GM23248 (cell line): ENCODE measurements around the gene WNT5B. TPM values are rescaled to one million over a fixed set of nuclear protein-coding genes. Genes with fewer than 3 reads are reported as not detected.

Experiments used
- DNase-seq: peaks from one replicate; pipeline ENCODE4 v3.0.0-alpha.2; 2015
- H2AFZ ChIP-seq: fragments of 200-600 bp; sonication (generic); 2 replicates; pipeline ENCODE4 v1.6.1; 2016; ENCODE audit warnings: antibody characterized with exemption
- H3F3A ChIP-seq: fragments of 200-600 bp; sonication (generic); 2 replicates; pipeline ENCODE4 v1.6.1; 2016; ENCODE audit warnings: mild to moderate bottlenecking, antibody characterized with exemption, mixed run types; ENCODE audit not compliant: insufficient read depth
- H3K27ac ChIP-seq: fragments of 200-600 bp; sonication (generic); 2 replicates; pipeline ENCODE4 v1.5.1; 2016; ENCODE audit warnings: mild to moderate bottlenecking
- H3K27me3 ChIP-seq: fragments of 200-600 bp; sonication (generic); replicated peaks from 2 replicates; pipeline ENCODE4 v1.6.1; 2016; ENCODE audit warnings: mild to moderate bottlenecking; ENCODE audit not compliant: insufficient read depth
- H3K36me3 ChIP-seq: fragments of 200-600 bp; sonication (generic); 2 replicates; pipeline ENCODE4 v1.6.1; 2016; ENCODE audit warnings: low read depth, mild to moderate bottlenecking
- H3K4me1 ChIP-seq: fragments of 200-600 bp; sonication (generic); 2 replicates; pipeline ENCODE4 v1.6.1; 2016; ENCODE audit warnings: mild to moderate bottlenecking; ENCODE audit not compliant: insufficient read depth
- H3K4me2 ChIP-seq: fragments of 200-600 bp; sonication (generic); one replicate; pipeline ENCODE4 v1.6.1; 2016; ENCODE audit warnings: mild to moderate bottlenecking; ENCODE audit not compliant: unreplicated experiment
- H3K4me3 ChIP-seq: fragments of 200-600 bp; sonication (generic); 2 replicates; pipeline ENCODE4 v1.5.1; 2016; ENCODE audit warnings: mild to moderate bottlenecking
- H3K79me2 ChIP-seq: fragments of 200-600 bp; sonication (generic); 2 replicates; pipeline ENCODE4 v1.6.1; 2016; ENCODE audit warnings: mild to moderate bottlenecking; ENCODE audit not compliant: insufficient read depth
- H3K9ac ChIP-seq: fragments of 200-600 bp; sonication (generic); 2 replicates; pipeline ENCODE4 v1.6.1; 2016; ENCODE audit warnings: mild to moderate bottlenecking
- H3K9me2 ChIP-seq: fragments of 200-600 bp; sonication (generic); 2 replicates; pipeline ENCODE4 v1.6.1; 2016; ENCODE audit warnings: mixed run types, mild to moderate bottlenecking, moderate library complexity; ENCODE audit not compliant: insufficient read depth
- H3K9me3 ChIP-seq: fragments of 200-600 bp; sonication (generic); one replicate; pipeline ENCODE4 v1.6.1; 2017; ENCODE audit warnings: low read depth
- H4K20me1 ChIP-seq: fragments of 200-600 bp; sonication (generic); 2 replicates; pipeline ENCODE4 v1.6.0; 2016; ENCODE audit not compliant: insufficient read depth
- EZH2 ChIP-seq: fragments of 200-600 bp; sonication (generic); IDR thresholded peaks from 2 replicates; pipeline ENCODE4 v1.6.1; 2018; ENCODE audit warnings: antibody characterized with exemption, mild to moderate bottlenecking; ENCODE audit not compliant: insufficient read depth, poor library complexity, severe bottlenecking
- EZH2phosphoT487 ChIP-seq: fragments of 200-600 bp; sonication (generic); IDR thresholded peaks from 2 replicates; pipeline ENCODE4 v1.6.1; 2018; ENCODE audit warnings: antibody characterized with exemption, moderate library complexity, mild to moderate bottlenecking, low read depth; ENCODE audit not compliant: insufficient read depth
- WGBS, 2 experiments: methylation state at CpG; one replicate each; pipeline ENCODE4 v1.1.6; 2015 to 2017; ENCODE audit warnings: low lambda C conversion rate in 2 of 2, low coverage in 1 of 2; ENCODE audit errors: missing lambda C conversion rate in 2 of 2; 5-methylcytosine and 5-hydroxymethylcytosine counted together
- in situ Hi-C: fragments of 300-500 bp; cut with MboI; formaldehyde crosslinking; loops from 2 replicates; pipeline ENCODE4 v1.15.0; 2020
- polyA plus RNA-seq: library from polyadenylated mRNA; unstranded; fragments of >200 nt; fragmentation: Nextera tagmentation; extraction: Ambion mirVana; gene quantifications from 2 replicates; pipeline ENCODE4 v1.2.1, GENCODE V29; 2016
- total RNA-seq: library from RNA; depleted of rRNA; stranded (reverse); fragments of >200 nt; shearing (Covaris generic); gene quantifications from 2 replicates; pipeline ENCODE4 v1.2.3, GENCODE V29; 2014

Gene WNT5B
- total and polyA plus RNA-seq, 2 experiments from 2014 or later: 50.1 to 505 TPM

- Histone ChIP-seq H3K4me1 (peaks cover 21% of the 10 kb centered on the region), H3K9ac (no peak overlapping the region), H3K27me3 (no peaks in the 10 kb centered on the region), H3K79me2 (peaks cover 52% of the 10 kb centered on the region), H4K20me1 (no peaks in the 10 kb centered on the region), H3K9me3 (no peaks in the 10 kb centered on the region), H3K9me2 (no peaks in the 10 kb centered on the region), H3K4me3 (no peak overlapping the region), H3K36me3 (peaks cover 48% of the 10 kb centered on the region), H3K4me2 (no peak overlapping the region), H3F3A (peaks cover 76% of the 10 kb centered on the region), H3K27ac (no peak overlapping the region), H2AFZ (no peak overlapping the region)
- in situ Hi-C loops: loop anchor here (10.0 to 25.0 kb wide), 2 partner anchors 283 to 935 kb away; no protein-coding TSS in a partner anchor
- no peak for DNase-seq
- no peak for TF ChIP-seq EZH2
- no peak for TF ChIP-seq EZH2phosphoT487
Measured at GRCh38 chr12:1651946-1652345, 22.9 kb downstream of the WNT5B start.

GRCh38 chr12:1655225-1655788 lies 26.3 kb downstream of the WNT5B start:
- H3K9ac ChIP-seq: no peak overlapping the region
- H3K27ac ChIP-seq: no peak overlapping the region
- peaks cover 21% of the 10 kb centered on the region; the same call in 1 of the 2 replicates for H3K36me3 ChIP-seq
- H3F3A ChIP-seq: peaks cover 80% of the 10 kb centered on the region
- 68 to 81% methylated on average over 6 of the region's 6 CpGs for WGBS, 2 experiments
- no peaks in the 10 kb centered on the region for H3K9me3 ChIP-seq
- in situ Hi-C loops: loop anchor here (10.0 to 25.0 kb wide), 2 partner anchors 279 to 932 kb away; no protein-coding TSS in a partner anchor
- no peaks in the 10 kb centered on the region for H4K20me1 ChIP-seq
- DNase-seq: peak; percentile 25
- peaks cover 6% of the 10 kb centered on the region for H3K4me1 ChIP-seq
- TF ChIP-seq EZH2: no peak
- TF ChIP-seq EZH2phosphoT487: no peak
- no peaks in the 10 kb centered on the region for H3K27me3 ChIP-seq
- no peak overlapping the region for H3K4me2 ChIP-seq
- H2AFZ ChIP-seq: no peak overlapping the region
- H3K79me2 ChIP-seq: peaks cover 19% of the 10 kb centered on the region
- no peaks in the 10 kb centered on the region for H3K9me2 ChIP-seq
- H3K4me3 ChIP-seq: no peak overlapping the region

GRCh38 chr12:1656902-1657301 lies 27.9 kb downstream of the WNT5B start:
- peaks cover 9% of the 10 kb centered on the region; the same call in 1 of the 2 replicates for H3K36me3 ChIP-seq
- H3K9me3 ChIP-seq: no peaks in the 10 kb centered on the region
- 96% methylated on average over 9 to 12 of the region's 12 CpGs for whole genome bisulfite sequencing, 2 experiments
- H4K20me1 ChIP-seq: no peaks in the 10 kb centered on the region
- no peak overlapping the region for H3K9ac ChIP-seq
- H3K4me1 ChIP-seq: 0 out of 2 replicates have a peak, but pooled peaks cover 5% of the 10 kb centered on the region
- no peak overlapping the region for H2AFZ ChIP-seq
- no peak for TF ChIP-seq EZH2
- no peak for TF ChIP-seq EZH2phosphoT487
- no peaks in the 10 kb centered on the region for H3K9me2 ChIP-seq
- H3K79me2 ChIP-seq: peaks cover 3% of the 10 kb centered on the region; the same call in 1 of the 2 replicates
- no peak for DNase-seq
- no peak overlapping the region for H3K27ac ChIP-seq
- H3K4me2 ChIP-seq: no peak overlapping the region
- H3F3A ChIP-seq: peaks cover 70% of the 10 kb centered on the region
- no peaks in the 10 kb centered on the region for H3K27me3 ChIP-seq
- in situ Hi-C loops: loop anchor here (10.0 to 25.0 kb wide), 2 partner anchors 278 to 930 kb away; no protein-coding TSS in a partner anchor
- H3K4me3 ChIP-seq: no peak overlapping the region

GRCh38 chr12:1657688-1658087 lies 28.7 kb downstream of the WNT5B start:
- Histone ChIP-seq H3K4me3 (no peak overlapping the region), H3K79me2 (no peaks in the 10 kb centered on the region), H3K36me3 (peaks cover 6% of the 10 kb centered on the region; the same call in 1 of the 2 replicates), H3K27ac (no peak overlapping the region), H3K9me3 (no peaks in the 10 kb centered on the region), H4K20me1 (no peaks in the 10 kb centered on the region), H3K27me3 (no peaks in the 10 kb centered on the region), H3K9me2 (no peaks in the 10 kb centered on the region), H3K4me1 (0 out of 2 replicates have a peak, but pooled peaks cover 5% of the 10 kb centered on the region), H3F3A (peaks cover 66% of the 10 kb centered on the region), H3K4me2 (no peak overlapping the region), H2AFZ (no peak overlapping the region), H3K9ac (no peak overlapping the region)
- no peak for DNase-seq
- no peak for TF ChIP-seq EZH2phosphoT487
- TF ChIP-seq EZH2: no peak
- in situ Hi-C loops: loop anchor here (10.0 to 25.0 kb wide), 2 partner anchors 277 to 930 kb away; no protein-coding TSS in a partner anchor
- WGBS, 2 experiments: 94 to 100% methylated on average over 1 of the region's 1 CpG
